Hindlimb muscle (tissue), 1 donor: ENCODE measurements around the gene TES. TPM values are rescaled to one million over a fixed set of nuclear protein-coding genes. Genes with fewer than 3 reads are reported as not detected.
"Not testable (repeated sequence)": the region's sequence is repeated elsewhere in the genome, so short reads cannot be mapped to it uniquely, and the experiment has no call there.

Experiments used
- DNase-seq: peaks from one replicate; pipeline ENCODE4 v3.0.0-alpha.2; 2013
- polyA plus RNA-seq: library from polyadenylated mRNA; unstranded; fragments of 120-200 nt; gene quantifications from one replicate; pipeline ENCODE4 v1.2.1, GENCODE V29; 2013; ENCODE audit not compliant: insufficient read length

TES gene
- polyA plus RNA-seq, 1 donor, result 13.1 TPM

DNA sequence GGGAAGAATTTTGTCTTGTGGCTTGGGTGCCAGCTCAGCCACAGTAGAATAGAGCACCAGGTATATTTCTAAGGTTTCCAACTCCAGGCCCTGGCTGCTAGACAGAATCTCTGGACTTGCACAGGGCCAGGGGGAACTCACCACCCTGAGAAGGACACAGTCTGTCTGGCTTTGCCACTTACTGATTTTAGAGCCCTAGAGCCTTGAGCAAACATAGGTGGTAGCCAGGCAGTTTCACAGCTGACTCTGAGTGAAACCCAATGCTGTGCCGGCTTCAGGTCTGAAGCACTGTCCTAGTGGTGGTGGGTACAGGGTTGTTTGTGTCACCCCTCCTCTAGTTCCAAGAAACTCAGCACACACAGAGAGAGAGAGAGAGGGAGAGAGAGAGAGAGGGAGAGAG, 81.6 kb downstream of the TES start:
- DNase-seq, result no peak

- DNase-seq, result no peak
These were observed 82.0 kb downstream of the TES start for GRCh38 chr7:116292381-116292780.

- no peak for DNase-seq
These were observed 82.8 kb downstream of the TES start for GRCh38 chr7:116293139-116293538.

- no peak for DNase-seq
These were observed 83.3 kb downstream of the TES start for GRCh38 chr7:116293633-116294032.

DNA sequence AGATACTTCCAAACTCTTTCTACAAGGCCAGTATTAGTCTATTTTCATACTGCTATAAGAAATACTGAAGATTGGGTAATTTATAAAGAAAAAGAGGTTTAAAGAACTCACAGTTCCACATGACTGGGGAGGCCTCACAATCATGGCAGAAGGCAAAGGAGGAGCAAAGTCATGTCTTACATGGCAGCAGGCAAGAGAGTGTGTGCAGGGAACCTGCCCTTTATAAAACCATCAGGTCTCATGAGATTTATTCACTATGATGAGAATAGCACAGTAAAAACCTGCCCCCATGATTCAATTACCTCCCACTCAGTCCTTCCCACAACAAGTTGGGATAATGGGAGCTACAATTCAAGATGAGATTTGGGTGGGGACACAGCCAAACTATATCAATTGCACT, 85.6 kb downstream of the TES start:
- DNase-seq, result not testable (repeated sequence)

DNA sequence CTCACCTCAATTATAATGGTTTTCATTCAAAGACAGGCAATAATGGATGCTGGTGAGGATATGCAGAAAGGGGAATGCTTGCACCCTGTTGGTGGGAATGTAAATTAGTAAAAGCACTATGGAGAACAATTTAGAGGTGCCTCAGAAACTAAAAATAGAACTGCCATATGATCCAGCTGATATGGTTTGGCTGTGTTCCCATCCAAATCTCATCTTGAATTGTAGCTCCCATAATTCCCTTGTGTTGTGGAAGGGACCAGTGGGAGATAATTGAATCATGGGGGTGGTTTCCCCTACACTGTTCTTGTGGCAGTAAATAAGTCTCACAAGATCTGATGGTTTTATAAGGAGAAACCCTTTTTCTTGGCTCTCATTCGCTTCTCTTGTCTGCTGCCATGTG, 87.7 kb downstream of the TES start:
- DNase-seq, result no peak

- no peak for DNase-seq
These were observed 88.2 kb downstream of the TES start for GRCh38 chr7:116298576-116298975.

GRCh38 chr7:116305485-116306408, 95.4 kb downstream of the TES start:
- DNase-seq, result no peak

GRCh38 chr7:116306409-116307048, 96.2 kb downstream of the TES start:
- no peak for DNase-seq

GRCh38 chr7:116307253-116307652, 96.9 kb downstream of the TES start:
- no peak for DNase-seq

Other genes starting within 250 kb of the TES start
- gene TFEC, start 179.8 kb upstream of the TES start, polyA plus RNA-seq, result 1.6 TPM